HG03159 (cell line): ENCODE data around the gene KIF16B.
"Not testable (repeated sequence)": the region's sequence is repeated elsewhere in the genome, so short reads cannot be mapped to it uniquely, and the experiment has no call there.

Source experiments
- ATAC-seq: cut with Tn5 transposase; IDR thresholded peaks from one replicate; pipeline ENCODE4 v1.9.1; 2021; ENCODE audit warnings: mild to moderate bottlenecking, moderate library complexity; ENCODE audit not compliant: unreplicated experiment

Gene KIF16B

DNA sequence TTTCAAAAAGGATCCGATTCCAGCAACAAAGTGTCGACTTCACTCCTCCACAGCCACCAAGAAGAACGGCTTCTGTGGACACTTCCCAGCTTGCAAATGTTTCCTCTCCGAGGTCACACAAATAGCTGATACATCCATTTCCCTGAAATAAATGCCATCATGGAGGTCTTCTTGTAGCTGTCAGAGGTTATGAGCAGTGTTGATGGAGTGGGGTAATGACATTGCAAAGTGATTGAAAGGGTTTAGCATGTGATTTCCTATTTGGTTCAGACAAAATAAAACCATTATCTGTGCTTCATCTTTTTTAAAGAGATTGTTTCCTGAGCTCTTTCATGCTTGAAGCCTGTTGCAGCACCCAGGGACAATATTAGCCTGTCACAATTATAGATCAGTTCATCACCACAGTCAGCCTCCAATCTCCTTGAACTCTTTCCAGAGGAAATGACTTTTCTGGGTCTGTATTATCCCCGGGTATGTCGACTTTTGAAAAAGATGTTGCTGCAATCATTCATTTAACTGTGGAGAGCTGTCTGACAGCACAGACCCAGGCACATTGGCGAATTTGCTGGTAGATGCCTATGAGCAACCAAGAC is 16.9 kb upstream of the KIF16B start:
- no peak for ATAC-seq

- no peak for ATAC-seq
Observed at GRCh38 chr20:16589623-16590022, 16.4 kb upstream of the KIF16B start.

DNA sequence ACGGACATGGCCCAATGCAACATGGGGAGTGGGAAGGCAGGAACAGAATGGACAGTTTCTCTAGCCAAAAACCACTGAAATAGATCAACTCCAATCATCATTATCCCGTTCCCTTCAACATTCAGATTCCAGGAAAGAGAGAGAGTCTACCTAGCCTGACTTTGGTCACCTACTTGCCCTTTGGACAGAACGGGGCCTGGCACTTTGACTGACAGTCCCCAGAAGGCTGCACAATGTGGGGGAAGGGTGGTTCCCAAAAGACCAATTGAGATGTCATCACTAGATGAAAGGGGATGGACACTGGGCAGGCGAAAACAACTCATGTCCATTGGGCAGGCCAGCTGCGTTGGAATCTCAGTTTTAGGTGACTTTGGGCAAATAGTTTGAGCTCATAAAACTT is 15.0 kb upstream of the KIF16B start:
- ATAC-seq: no peak

GRCh38 chr20:16587066-16587465 is 13.8 kb upstream of the KIF16B start:
- no peak for ATAC-seq

GRCh38 chr20:16583474-16583873 is 10.2 kb upstream of the KIF16B start:
- no peak for ATAC-seq

- no peak for ATAC-seq
Observed at GRCh38 chr20:16581241-16581640, 8.0 kb upstream of the KIF16B start.

- ATAC-seq: no peak
Observed at GRCh38 chr20:16580620-16581019, 7.4 kb upstream of the KIF16B start.

DNA sequence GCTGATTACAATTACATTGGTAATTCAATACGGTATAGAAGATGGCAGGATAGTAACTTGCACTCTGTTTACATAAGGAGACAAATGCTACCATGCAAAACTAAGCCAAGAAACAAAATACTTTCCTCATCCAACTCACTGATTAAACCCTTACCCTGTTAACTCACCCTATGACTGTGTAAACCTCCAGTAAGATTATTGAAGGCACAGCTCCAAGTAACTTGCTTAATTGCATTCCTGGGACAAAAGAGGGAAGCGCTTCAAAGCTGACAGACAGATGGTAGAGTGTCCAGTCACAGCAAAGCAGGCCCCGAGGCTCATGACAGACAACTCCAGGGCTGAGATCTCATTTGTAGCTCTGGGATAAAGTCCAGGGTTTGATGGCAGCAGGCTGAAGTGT is 6.9 kb upstream of the KIF16B start:
- no peak for ATAC-seq

DNA sequence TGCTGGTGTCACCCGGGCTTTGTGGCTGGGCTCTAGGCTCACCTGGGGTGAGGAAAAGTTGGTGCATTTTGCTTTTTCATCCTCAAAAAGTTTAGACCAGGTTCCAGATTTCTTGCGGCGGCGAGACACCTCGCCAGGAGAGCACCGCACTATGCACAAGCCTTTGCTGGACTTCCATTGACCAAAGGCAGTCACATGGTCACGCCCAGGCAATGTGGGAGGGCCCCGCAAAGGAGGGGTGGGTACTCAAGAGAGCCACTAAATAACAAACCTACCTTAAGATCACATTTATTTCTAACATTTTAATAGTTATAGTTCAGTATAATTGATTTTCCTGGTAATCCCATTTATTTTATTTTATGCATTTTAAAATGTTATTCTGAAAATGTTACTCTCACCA is 3.0 kb upstream of the KIF16B start:
- no peak for ATAC-seq

DNA sequence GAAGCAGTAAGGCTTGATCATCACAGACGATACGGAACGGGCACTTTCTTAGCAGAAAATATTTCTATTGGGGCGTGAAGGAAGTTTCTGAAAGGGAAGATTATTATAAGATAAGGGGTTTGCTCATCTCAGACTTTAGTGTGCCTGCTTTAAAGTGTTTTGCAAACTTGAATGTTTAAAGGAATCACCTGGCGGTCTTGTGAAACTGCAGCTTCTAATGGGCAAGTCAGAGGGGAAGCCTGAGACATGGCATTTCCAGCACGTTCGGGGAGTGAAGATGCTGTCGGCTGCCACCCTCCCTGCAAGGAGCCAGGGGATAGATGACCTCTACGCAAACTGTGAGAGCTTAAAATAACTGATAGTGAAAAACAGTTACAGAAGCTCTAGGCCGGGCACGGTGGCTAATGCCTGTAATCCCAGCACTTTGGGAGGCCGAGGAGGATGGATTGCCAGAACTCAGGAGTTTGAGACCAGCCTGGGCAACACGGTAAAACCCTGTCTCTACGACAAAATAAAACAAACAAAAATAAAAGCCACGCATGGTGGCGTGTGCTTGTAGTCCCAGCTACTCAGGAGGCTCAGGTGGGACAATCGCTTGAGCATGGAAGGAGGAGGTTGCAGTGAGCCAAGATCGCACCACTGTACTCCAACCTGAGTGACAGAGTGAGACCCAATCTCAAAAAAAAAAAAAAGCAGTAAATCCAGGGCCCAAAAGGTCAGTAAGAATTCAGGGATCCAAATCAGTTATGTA is 2.3 kb upstream of the KIF16B start:
- no peak for ATAC-seq

GRCh38 chr20:16574656-16575355 is 1.6 kb upstream of the KIF16B start:
- peak; percentile 73 for ATAC-seq

DNA sequence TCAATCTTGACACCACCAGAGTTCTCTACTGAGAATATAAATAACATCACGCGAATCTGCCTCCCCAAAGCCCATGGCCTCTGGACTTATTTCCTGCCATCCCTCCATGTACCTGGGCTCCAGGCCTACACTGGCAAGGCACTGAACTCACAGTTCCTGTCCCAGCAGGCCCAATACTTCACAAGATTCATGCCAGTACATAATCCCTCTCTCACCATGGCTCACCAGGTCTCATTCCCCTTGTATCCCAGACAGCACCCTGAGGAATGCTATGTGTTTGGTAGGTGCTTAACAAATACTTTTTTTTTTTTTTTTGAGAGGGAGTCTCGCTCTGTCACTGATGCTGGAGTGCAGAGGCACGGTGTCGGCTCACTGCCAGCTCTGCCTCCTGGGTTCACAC is 1.9 kb downstream of the KIF16B start:
- ATAC-seq: no peak

DNA sequence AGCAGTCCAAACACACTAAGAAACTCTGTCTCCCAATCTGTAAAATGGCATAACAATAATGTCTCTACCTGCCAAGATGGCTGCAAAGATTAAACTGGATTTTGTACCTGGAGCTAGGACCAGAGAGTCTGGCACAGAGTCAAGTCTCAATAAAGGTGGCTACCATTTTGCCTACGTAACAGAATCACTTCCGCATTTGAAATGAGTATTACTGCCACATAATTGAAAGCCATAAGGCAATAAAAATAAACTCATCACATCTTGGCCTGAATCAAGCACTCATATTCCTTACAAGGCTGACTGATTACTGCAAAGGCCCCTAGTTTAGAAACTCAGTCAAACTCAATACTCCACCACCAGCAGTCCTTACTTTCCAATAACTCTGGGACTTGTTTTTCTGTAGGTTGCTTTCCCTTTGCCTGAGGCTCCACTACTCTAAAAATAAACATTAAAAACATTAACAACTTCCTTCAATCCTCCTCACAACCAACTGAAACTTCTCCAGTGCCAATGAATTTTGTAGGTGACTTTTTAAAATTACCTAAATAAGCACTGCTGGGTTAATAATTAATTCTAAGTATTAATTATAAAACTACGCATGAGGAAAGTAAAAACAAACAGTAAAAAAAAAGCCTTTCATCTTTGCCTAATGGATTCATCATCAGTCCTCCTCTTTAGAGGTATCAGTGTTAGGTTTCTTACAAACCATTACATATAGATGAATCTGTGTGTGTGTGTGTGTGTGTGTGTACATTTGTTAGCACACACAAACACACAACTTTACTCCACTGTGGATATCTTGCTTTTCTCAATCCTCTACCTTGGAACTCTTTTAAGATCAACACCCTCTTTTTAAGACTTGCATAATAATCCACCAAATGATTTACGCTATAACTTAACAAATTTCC is 3.7 kb downstream of the KIF16B start:
- ATAC-seq: no peak

- ATAC-seq: no peak
Observed at GRCh38 chr20:16566080-16566479, 7.2 kb downstream of the KIF16B start.

GRCh38 chr20:16564079-16564478 is 9.2 kb downstream of the KIF16B start:
- not testable (repeated sequence) for ATAC-seq

DNA sequence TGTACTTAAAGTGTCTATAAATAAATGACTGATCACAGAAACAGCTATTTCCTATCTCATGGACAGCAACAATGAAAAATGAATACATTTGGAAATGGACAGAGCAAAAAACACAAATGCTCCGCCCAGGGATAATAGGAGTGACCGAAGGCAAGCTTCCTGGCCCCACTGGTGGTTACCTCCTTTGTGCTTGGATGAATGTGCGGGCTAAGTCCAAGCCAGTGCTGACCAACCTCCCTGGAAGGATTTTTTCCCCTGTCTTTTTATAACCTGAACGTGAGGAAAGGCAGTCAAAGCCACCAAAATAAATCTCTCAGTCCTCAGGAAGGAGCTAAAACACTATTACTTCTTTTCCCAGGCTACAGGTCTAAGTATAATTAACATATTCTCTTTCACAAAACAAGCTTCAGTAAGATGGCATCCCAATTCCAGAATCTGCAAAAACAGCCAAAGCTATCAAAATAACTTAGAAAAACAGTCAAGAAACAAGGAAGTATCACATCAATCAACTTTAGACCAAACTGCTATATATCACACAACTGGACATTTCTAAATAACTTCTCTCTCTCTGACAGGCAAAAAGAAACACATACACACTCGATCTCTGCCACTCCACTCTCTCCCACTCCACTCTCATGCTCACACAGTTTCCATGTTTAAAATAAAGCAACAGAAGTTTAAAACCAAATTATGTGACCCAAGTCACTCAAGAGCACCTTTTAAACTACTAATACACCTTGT is 10.0 kb downstream of the KIF16B start:
- ATAC-seq: no peak

DNA sequence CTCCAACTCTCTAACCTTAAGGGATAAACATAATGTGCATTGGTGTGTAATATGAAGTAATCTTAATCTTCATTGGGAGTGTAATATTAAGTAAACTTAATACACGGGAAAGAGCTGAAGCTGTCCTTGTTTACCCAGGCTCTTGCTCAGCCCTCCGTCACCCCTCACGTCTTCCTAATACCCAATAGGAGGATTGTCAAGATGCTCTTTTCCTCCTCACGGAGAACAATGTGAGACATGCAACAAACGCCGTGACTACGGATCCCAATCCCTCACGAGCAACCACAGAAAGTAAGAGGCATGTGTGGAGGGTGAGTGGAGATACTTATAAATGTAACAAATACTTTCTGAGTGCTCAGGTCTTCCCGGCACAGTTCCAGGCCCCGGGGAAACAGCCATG is 11.0 kb downstream of the KIF16B start:
- ATAC-seq: no peak

GRCh38 chr20:16560661-16561060 is 12.6 kb downstream of the KIF16B start:
- no peak for ATAC-seq

- no peak for ATAC-seq
Observed at GRCh38 chr20:16560216-16560615, 13.0 kb downstream of the KIF16B start.

DNA sequence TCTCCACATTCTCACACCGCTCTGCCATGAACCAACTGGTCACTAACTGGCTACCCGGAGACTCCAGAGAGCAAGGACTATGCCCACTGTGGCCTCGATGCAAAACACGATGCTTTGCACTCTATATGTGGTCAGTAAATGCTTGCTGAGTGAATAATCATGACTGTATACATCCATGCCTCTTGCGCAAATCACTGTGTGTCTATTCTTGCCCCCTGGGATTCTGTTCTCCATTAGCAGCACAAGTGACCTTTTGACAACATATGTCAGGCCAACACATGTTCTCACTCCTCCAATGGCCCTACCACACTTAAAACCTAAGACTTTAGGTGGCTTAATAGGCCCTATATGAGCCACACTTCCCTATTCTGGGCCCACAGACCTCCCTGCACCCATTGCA is 16.9 kb downstream of the KIF16B start:
- ATAC-seq: no peak
